Trophoblast cell (in vitro differentiated cells and primary cell): ENCODE measurements around the gene FGF22.

Experiments
- DNase-seq, 2 donors: peaks; one replicate each; pipeline ENCODE4 v3.0.0-alpha.2; 2016
- H2AFZ ChIP-seq: 2 replicates; pipeline ENCODE4 v1.6.1; 2013; ENCODE audit warnings: low read length, moderate library complexity, mild to moderate bottlenecking; ENCODE audit not compliant: insufficient read depth, poor library complexity
- H2AK5ac ChIP-seq: 2 replicates; pipeline ENCODE4 v1.6.1; 2013; ENCODE audit warnings: mild to moderate bottlenecking, low read length
- H2BK120ac ChIP-seq: 2 replicates; pipeline ENCODE4 v1.6.1; 2013; ENCODE audit warnings: low read length, mild to moderate bottlenecking, moderate library complexity; ENCODE audit not compliant: insufficient read depth, poor library complexity
- H2BK12ac ChIP-seq: 2 replicates; pipeline ENCODE4 v1.6.1; 2013; ENCODE audit warnings: mild to moderate bottlenecking, low read length, moderate library complexity
- H2BK5ac ChIP-seq: 2 replicates; pipeline ENCODE4 v1.6.1; 2013; ENCODE audit warnings: low read length, low read depth, moderate library complexity, mild to moderate bottlenecking; ENCODE audit not compliant: poor library complexity
- H3K14ac ChIP-seq: 2 replicates; pipeline ENCODE4 v1.6.1; 2013; ENCODE audit warnings: mild to moderate bottlenecking, low read length
- H3K18ac ChIP-seq: 2 replicates; pipeline ENCODE4 v1.6.1; 2013; ENCODE audit warnings: mild to moderate bottlenecking, low read length
- H3K23ac ChIP-seq: 2 replicates; pipeline ENCODE4 v1.6.1; 2013; ENCODE audit warnings: low read length
- H3K27ac ChIP-seq: 2 replicates; pipeline ENCODE4 v1.5.1; 2013; ENCODE audit warnings: low read depth, mild to moderate bottlenecking, inconsistent platforms, low read length, moderate library complexity
- H3K27me3 ChIP-seq: 2 replicates; pipeline ENCODE4 v1.6.1; 2013; ENCODE audit warnings: inconsistent platforms, mild to moderate bottlenecking, low read length, moderate library complexity; ENCODE audit not compliant: insufficient read depth
- H3K36me3 ChIP-seq, 2 experiments: 1 replicate in 1 of 2; 2 replicates in 1 of 2; pipeline ENCODE4 v1.6.1; 2013; ENCODE audit warnings: low read length in 2 of 2, mild to moderate bottlenecking in 2 of 2, moderate library complexity in 1 of 2; ENCODE audit not compliant: insufficient read depth in 2 of 2, control insufficient read depth in 1 of 2
- H3K4ac ChIP-seq: 2 replicates; pipeline ENCODE4 v1.6.1; 2013; ENCODE audit warnings: low read depth, mild to moderate bottlenecking, low read length, moderate library complexity
- H3K4me1 ChIP-seq, 2 experiments: 1 replicate in 1 of 2; 2 replicates in 1 of 2; pipeline ENCODE4 v1.6.1; 2013; ENCODE audit warnings: low read length in 2 of 2, mild to moderate bottlenecking in 2 of 2, moderate library complexity in 1 of 2; ENCODE audit not compliant: insufficient read depth in 2 of 2, control insufficient read depth in 1 of 2
- H3K4me2 ChIP-seq: 2 replicates; pipeline ENCODE4 v1.6.1; 2013; ENCODE audit warnings: inconsistent platforms, mild to moderate bottlenecking, low read length, moderate library complexity
- H3K4me3 ChIP-seq: 2 replicates; pipeline ENCODE4 v1.5.1; 2013; ENCODE audit warnings: mild to moderate bottlenecking, low read depth, low read length, inconsistent platforms
- H3K79me1 ChIP-seq: one replicate; pipeline ENCODE4 v1.6.1; 2013; ENCODE audit warnings: low read length
- H3K79me2 ChIP-seq: 2 replicates; pipeline ENCODE4 v1.6.1; 2013; ENCODE audit warnings: low read length, mild to moderate bottlenecking; ENCODE audit not compliant: control insufficient read depth, insufficient read depth, poor library complexity
- H3K9ac ChIP-seq: 2 replicates; pipeline ENCODE4 v1.6.1; 2013; ENCODE audit warnings: mild to moderate bottlenecking, low read length
- H3K9me3 ChIP-seq: 2 replicates; pipeline ENCODE4 v1.6.1; 2013; ENCODE audit warnings: low read depth, mild to moderate bottlenecking, control low read depth, inconsistent platforms, low read length; ENCODE audit not compliant: insufficient read depth
- H4K12ac ChIP-seq: 2 replicates; pipeline ENCODE4 v1.6.1; 2013; ENCODE audit warnings: low read depth, mild to moderate bottlenecking, low read length, moderate library complexity
- H4K8ac ChIP-seq: 2 replicates; pipeline ENCODE4 v1.6.1; 2013; ENCODE audit warnings: low read depth, mild to moderate bottlenecking, low read length, moderate library complexity
- H4K91ac ChIP-seq: one replicate; pipeline ENCODE4 v1.6.1; 2013; ENCODE audit warnings: low read depth, mild to moderate bottlenecking, low read length, moderate library complexity
- WGBS: extraction: QIAGEN DNeasy Blood & Tissue Kit; methylation state at CpG from one replicate; pipeline ENCODE4 v1.1.7; 2013; ENCODE audit warnings: missing lambda C conversion rate; ENCODE audit not compliant: insufficient read length, insufficient coverage; ENCODE audit errors: extremely low coverage; 5-methylcytosine and 5-hydroxymethylcytosine counted together

FGF22 gene

DNA sequence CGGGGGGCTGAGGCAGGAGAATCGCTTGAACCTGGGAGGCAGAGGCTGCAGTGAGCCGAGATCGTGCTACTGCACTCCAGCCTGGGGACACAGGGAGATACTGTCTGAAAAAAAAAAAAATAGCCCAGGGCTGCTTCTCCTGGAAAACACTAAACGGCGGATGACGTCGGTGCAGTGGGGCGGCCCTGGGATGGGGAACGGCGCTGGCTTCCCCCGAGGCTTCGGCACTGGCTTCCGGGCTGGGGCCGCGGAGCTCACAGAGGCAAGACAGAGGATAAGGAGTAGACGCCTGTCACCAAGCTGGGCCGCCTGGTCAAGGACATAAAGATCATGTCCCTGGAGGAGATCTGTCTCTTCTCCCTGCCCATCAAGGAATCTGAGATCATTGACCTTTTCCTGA is 50.5 kb downstream of the FGF22 start:
- H2BK120ac ChIP-seq = no peak overlapping the region
- H2AK5ac ChIP-seq = no peak overlapping the region
- H3K27ac ChIP-seq = no peak overlapping the region
- no peak overlapping the region for H3K4me2 ChIP-seq
- no peak for DNase-seq
- no peak overlapping the region for H2BK5ac ChIP-seq
- no peak overlapping the region for H2BK12ac ChIP-seq
- H4K12ac ChIP-seq = no peak overlapping the region
- no peak overlapping the region for H3K14ac ChIP-seq
- H3K9ac ChIP-seq = no peak overlapping the region
- no peak overlapping the region for H4K91ac ChIP-seq
- H3K9me3 ChIP-seq = peaks cover under 1% of the 10 kb centered on the region
- H3K36me3 ChIP-seq = no peaks in the 10 kb centered on the region
- H3K27me3 ChIP-seq = no peaks in the 10 kb centered on the region
- H3K79me2 ChIP-seq = no peaks in the 10 kb centered on the region
- no peak overlapping the region for H3K4ac ChIP-seq
- peaks cover 0 to 3% of the 10 kb centered on the region in 2 experiments for H3K4me1 ChIP-seq
- H2AFZ ChIP-seq = no peak overlapping the region
- no peak overlapping the region for H4K8ac ChIP-seq
- H3K4me3 ChIP-seq = no peak overlapping the region
- no peak overlapping the region for H3K23ac ChIP-seq
- H3K18ac ChIP-seq = no peak overlapping the region
- no CpG with 5 or more reads among the region's 18 CpGs for WGBS
- no peaks in the 10 kb centered on the region for H3K79me1 ChIP-seq
